ENCODE results near the gene PLET1. TPM values are rescaled to one million over a fixed set of nuclear protein-coding genes. Genes with fewer than 3 reads are reported as not detected.

The PLET1 gene
- total and polyA plus RNA-seq, 2 of the 4 experiments (the other 2 are of a cell fraction): not detected

DNA sequence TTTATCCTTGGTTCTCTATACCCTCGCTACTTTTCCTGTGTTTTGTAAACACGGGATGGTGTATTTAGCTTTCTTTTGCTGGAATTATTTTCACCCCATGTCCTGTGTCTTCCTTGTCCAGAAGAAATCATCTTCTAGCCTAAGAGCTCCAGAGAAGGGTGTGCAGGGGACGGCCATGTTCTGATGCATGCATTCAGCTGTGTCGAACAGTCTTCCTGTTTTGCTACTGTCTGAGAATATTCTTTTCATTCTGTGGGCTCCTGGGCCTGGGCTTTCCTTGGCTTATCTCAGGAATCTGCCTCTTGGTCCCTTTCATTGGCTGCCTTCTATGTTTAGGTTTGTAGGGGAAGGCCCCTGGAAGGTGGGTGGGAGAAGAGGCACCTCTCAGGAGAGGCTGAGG, 10.6 kb upstream of the PLET1 start:
- Histone ChIP-seq H4K91ac (ENCODE audit: insufficient read depth, low read depth, low read length) (no peak overlapping the region), H3K4me3 (ENCODE audit: insufficient read depth, low read depth, low read length) (no peak overlapping the region), H3K36me3 (ENCODE audit: control insufficient read depth, insufficient read depth, low read length) (no peaks in the 10 kb centered on the region), H3K79me1 (ENCODE audit: low read depth in 1 of 2, low read length in 2 of 2) (no peaks in the 10 kb centered on the region), H2AK9ac (replicated peaks; ENCODE audit: low read depth, low read length, poor library complexity) (no peak overlapping the region), H2BK20ac (ENCODE audit: low read depth, low read length) (no peak overlapping the region), H3K18ac (ENCODE audit: low read depth, low read length) (no peak overlapping the region), H2BK15ac (ENCODE audit: low read depth, low read length) (no peak overlapping the region), H2AFZ (replicated peaks; ENCODE audit: low read length, poor library complexity) (no peak overlapping the region), H2BK5ac (ENCODE audit: low read depth, low read length, poor library complexity, severe bottlenecking) (no peak overlapping the region), H2AK5ac (ENCODE audit: low read depth, low read length) (no peak overlapping the region), H3K9me1 (ENCODE audit: insufficient read depth, low read length) (0 out of 2 replicates have a peak, but pooled peaks cover 2% of the 10 kb centered on the region), H3K9ac (ENCODE audit: low read depth, low read length) (no peak overlapping the region), H3K14ac (replicated peaks; ENCODE audit: low read depth, low read length) (no peak overlapping the region), H3K4me2 (ENCODE audit: low read depth, low read length) (no peak overlapping the region), H4K8ac (ENCODE audit: low read depth in 2 of 2, low read length in 2 of 2) (no peak overlapping the region), H3K4me1 (ENCODE audit: control insufficient read depth, insufficient read depth, low read length) (peaks cover 10% of the 10 kb centered on the region), H3K4ac (ENCODE audit: low read depth, low read length) (no peak overlapping the region), H3K27me3 (ENCODE audit: control insufficient read depth, insufficient read depth, low read length) (no peaks in the 10 kb centered on the region), H3K9me3 (ENCODE audit: control insufficient read depth, insufficient read depth, low read length) (no peaks in the 10 kb centered on the region), H3K27ac (ENCODE audit: insufficient read depth, low read length) (no peak overlapping the region), H2BK120ac (ENCODE audit: low read depth, low read length) (no peak overlapping the region; the same call in 1 of the 2 replicates), H4K5ac (ENCODE audit: low read depth, low read length) (no peak overlapping the region), H3K56ac (ENCODE audit: extremely low read depth, insufficient read depth, low read length) (no peak overlapping the region), H3K23ac (ENCODE audit: low read depth, low read length) (no peak overlapping the region), H4K20me1 (ENCODE audit: insufficient read depth, low read length) (no peaks in the 10 kb centered on the region)
- no TSS peak for BruUV-seq (replicated peaks)
- ChIA-PET CTCF (interaction anchor here (0.7 to 0.9 kb wide), 2 partner anchors 9 to 447 kb away, joined by 3 to 13 read pairs; no protein-coding TSS in a partner anchor), POLR2A (ENCODE audit: unreplicated experiment) (interaction anchor here (0.5 kb wide), 1 partner anchor 39 kb away, joined by 3 read pairs; no protein-coding TSS in a partner anchor)
- no CpG with 5 or more reads among the region's 4 CpGs for WGBS, 2 experiments (ENCODE audit: extremely low coverage in 2 of 2, insufficient read length in 1 of 2)
- TF ChIP-seq CEBPB (IDR thresholded peaks at IDR 0.05; ENCODE audit: low read depth, low read length) (no peak), CHD1 (IDR thresholded peaks at IDR 0.05; ENCODE audit: low read depth, low read length) (no peak), MAFK (IDR thresholded peaks at IDR 0.05; ENCODE audit: low read depth, low read length) (no peak), MXI1 (IDR thresholded peaks at IDR 0.05; ENCODE audit: borderline replicate concordance, low read depth, low read length) (no peak), SMC3 (IDR thresholded peaks at IDR 0.05; ENCODE audit: low read depth, low read length) (no peak), RFX5 (IDR thresholded peaks at IDR 0.05; ENCODE audit: low read depth, low read length) (no peak), RCOR1 (IDR thresholded peaks at IDR 0.05; ENCODE audit: insufficient replicate concordance, low read length) (no peak), NFE2L2 (IDR thresholded peaks at IDR 0.05; ENCODE audit: low read depth, low read length) (no peak), POLR2A (IDR thresholded peaks at IDR 0.05; ENCODE audit: low read depth, low read length) (no peak), BHLHE40 (IDR thresholded peaks at IDR 0.05; ENCODE audit: low read depth, low read length) (no peak), MAZ (IDR thresholded peaks at IDR 0.05; ENCODE audit: borderline replicate concordance, low read depth, low read length) (no peak), FOS (IDR thresholded peaks at IDR 0.05; ENCODE audit: low read depth, low read length) (no peak), RAD21 (IDR thresholded peaks at IDR 0.05; ENCODE audit: low read length) (no peak)
- TF ChIP-seq, protein P1, sequence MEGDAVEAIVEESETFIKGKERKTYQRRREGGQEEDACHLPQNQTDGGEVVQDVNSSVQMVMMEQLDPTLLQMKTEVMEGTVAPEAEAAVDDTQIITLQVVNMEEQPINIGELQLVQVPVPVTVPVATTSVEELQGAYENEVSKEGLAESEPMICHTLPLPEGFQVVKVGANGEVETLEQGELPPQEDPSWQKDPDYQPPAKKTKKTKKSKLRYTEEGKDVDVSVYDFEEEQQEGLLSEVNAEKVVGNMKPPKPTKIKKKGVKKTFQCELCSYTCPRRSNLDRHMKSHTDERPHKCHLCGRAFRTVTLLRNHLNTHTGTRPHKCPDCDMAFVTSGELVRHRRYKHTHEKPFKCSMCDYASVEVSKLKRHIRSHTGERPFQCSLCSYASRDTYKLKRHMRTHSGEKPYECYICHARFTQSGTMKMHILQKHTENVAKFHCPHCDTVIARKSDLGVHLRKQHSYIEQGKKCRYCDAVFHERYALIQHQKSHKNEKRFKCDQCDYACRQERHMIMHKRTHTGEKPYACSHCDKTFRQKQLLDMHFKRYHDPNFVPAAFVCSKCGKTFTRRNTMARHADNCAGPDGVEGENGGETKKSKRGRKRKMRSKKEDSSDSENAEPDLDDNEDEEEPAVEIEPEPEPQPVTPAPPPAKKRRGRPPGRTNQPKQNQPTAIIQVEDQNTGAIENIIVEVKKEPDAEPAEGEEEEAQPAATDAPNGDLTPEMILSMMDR (conservative IDR thresholded peaks at IDR 0.05; ENCODE audit: low read depth, low read length): no peak
- TF ChIP-seq, protein P2, sequence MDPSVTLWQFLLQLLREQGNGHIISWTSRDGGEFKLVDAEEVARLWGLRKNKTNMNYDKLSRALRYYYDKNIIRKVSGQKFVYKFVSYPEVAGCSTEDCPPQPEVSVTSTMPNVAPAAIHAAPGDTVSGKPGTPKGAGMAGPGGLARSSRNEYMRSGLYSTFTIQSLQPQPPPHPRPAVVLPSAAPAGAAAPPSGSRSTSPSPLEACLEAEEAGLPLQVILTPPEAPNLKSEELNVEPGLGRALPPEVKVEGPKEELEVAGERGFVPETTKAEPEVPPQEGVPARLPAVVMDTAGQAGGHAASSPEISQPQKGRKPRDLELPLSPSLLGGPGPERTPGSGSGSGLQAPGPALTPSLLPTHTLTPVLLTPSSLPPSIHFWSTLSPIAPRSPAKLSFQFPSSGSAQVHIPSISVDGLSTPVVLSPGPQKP (IDR thresholded peaks at IDR 0.05; ENCODE audit: borderline replicate concordance, low read depth, low read length): no peak
- TF ChIP-seq, protein P3, sequence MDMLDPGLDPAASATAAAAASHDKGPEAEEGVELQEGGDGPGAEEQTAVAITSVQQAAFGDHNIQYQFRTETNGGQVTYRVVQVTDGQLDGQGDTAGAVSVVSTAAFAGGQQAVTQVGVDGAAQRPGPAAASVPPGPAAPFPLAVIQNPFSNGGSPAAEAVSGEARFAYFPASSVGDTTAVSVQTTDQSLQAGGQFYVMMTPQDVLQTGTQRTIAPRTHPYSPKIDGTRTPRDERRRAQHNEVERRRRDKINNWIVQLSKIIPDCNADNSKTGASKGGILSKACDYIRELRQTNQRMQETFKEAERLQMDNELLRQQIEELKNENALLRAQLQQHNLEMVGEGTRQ (IDR thresholded peaks at IDR 0.05; ENCODE audit: low read depth, low read length): no peak
- intact Hi-C loops (cut with micrococcal nuclease): no loop called here
- ATAC-seq (ENCODE audit: low read depth): no peak
- dilution Hi-C loops (cut with HindIII; ENCODE audit: low sequenced_read_pairs, unreplicated experiment): no loop called here
- in situ Hi-C loops (cut with MboI; ENCODE audit: low sequenced_read_pairs): loop anchor here (10.0 kb wide), 1 partner anchor 156 kb away; no protein-coding TSS in a partner anchor
- DNase-seq: no peak
